ENCODE measurements around the gene NEB.

- TF ChIP-seq GATA2 (IDR thresholded peaks at IDR 0.05; ENCODE audit: low read depth, low read length), result no peak
- TF ChIP-seq GATA3 (IDR thresholded peaks at IDR 0.05; ENCODE audit: low read depth, low read length), result no peak
Observed at GRCh38 chr2:151523850-151524249, 210.4 kb downstream of the NEB start.

Measured in SH-SY5Y (cell line).